CD4-positive, alpha-beta T cell (primary cell): ENCODE measurements around the gene GRID2. TPM values are rescaled to one million over a fixed set of nuclear protein-coding genes. Genes with fewer than 3 reads are reported as not detected.

Experiments used
- ATAC-seq: fragments of 200-7000 bp; cut with Tn5 transposase; one replicate; pipeline ENCODE4 v1.10.0; 2022; ENCODE audit warnings: mild to moderate bottlenecking; ENCODE audit not compliant: poor library complexity
- CTCF ChIA-PET: fragments of 350-600 bp; sonication (Branson Sonifier 250); formaldehyde crosslinking; loops from one replicate; lab custom pipeline; 2021; ENCODE audit warnings: antibody characterized with exemption, inconsistent platforms; lab: Charles Lee
- POLR2A ChIA-PET: fragments of 350-600 bp; sonication (Branson Sonifier 250); formaldehyde crosslinking; loops from one replicate; lab custom pipeline; 2021; ENCODE audit warnings: antibody characterized with exemption, inconsistent platforms; lab: Charles Lee
- DNase-seq, 14 experiments: peaks; one replicate each; pipeline ENCODE4 v3.0.0-alpha.2; 2013 to 2020; ENCODE audit warnings: mixed read lengths in 2 of 14
- H3K27ac ChIP-seq, 2 donors: one replicate each; pipeline versions ENCODE4 v1.5.1 to v1.7.0; 2013; ENCODE audit warnings: low read length in 2 of 2, low read depth in 1 of 2, mild to moderate bottlenecking in 1 of 2
- H3K27me3 ChIP-seq, 2 experiments: 1 replicate in 1 of 2; 2 replicates in 1 of 2; pipeline versions ENCODE4 v1.6.1 to v1.7.0; 2013; ENCODE audit warnings: low read length in 2 of 2, control low read depth in 1 of 2, mild to moderate bottlenecking in 1 of 2, moderate library complexity in 1 of 2; ENCODE audit not compliant: insufficient read depth in 2 of 2, control insufficient read depth in 1 of 2
- H3K36me3 ChIP-seq: one replicate; pipeline ENCODE4 v1.6.1; 2013; ENCODE audit warnings: low read length, control low read depth; ENCODE audit not compliant: insufficient read depth
- H3K4me1 ChIP-seq: one replicate; pipeline ENCODE4 v1.6.1; 2013; ENCODE audit warnings: low read length, control low read depth; ENCODE audit not compliant: insufficient read depth
- H3K4me3 ChIP-seq: one replicate; pipeline ENCODE4 v1.5.1; 2013; ENCODE audit warnings: mild to moderate bottlenecking, low read length, moderate library complexity
- H3K9me3 ChIP-seq, 2 experiments: 1 replicate in 1 of 2; 2 replicates in 1 of 2; pipeline versions ENCODE4 v1.6.1 to v1.7.0; 2013; ENCODE audit warnings: low read length in 2 of 2, mild to moderate bottlenecking in 2 of 2, control low read depth in 1 of 2, moderate library complexity in 1 of 2; ENCODE audit not compliant: control insufficient read depth in 1 of 2, insufficient read depth in 1 of 2
- H3K27ac Mint-ChIP-seq: one replicate; pipeline ENCODE4 v1.8.0; 2020; ENCODE audit warnings: mixed read lengths
- H3K27me3 Mint-ChIP-seq: one replicate; pipeline ENCODE4 v1.8.0; 2021; ENCODE audit warnings: mixed read lengths
- H3K36me3 Mint-ChIP-seq: one replicate; pipeline ENCODE4 v1.8.0; 2021; ENCODE audit warnings: low read depth, mixed read lengths
- H3K4me1 Mint-ChIP-seq: one replicate; pipeline ENCODE4 v1.8.0; 2021; ENCODE audit warnings: low read depth, mixed read lengths
- H3K4me3 Mint-ChIP-seq: one replicate; pipeline ENCODE4 v1.8.0; 2020; ENCODE audit warnings: mild to moderate bottlenecking, mixed read lengths
- H3K9me3 Mint-ChIP-seq: one replicate; pipeline ENCODE4 v1.8.0; 2020; ENCODE audit warnings: mixed read lengths
- CTCF ChIP-seq: fragments of 200-600 bp; IDR thresholded peaks from one replicate; pipeline ENCODE4 v1.8.0; 2022; ENCODE audit warnings: antibody characterized with exemption, mild to moderate bottlenecking
- intact Hi-C, 2 experiments: fragments of 100-400 bp; cut with DNase I in 1 of 2; cut with micrococcal nuclease in 1 of 2; formaldehyde crosslinking; loops; one replicate each; pipeline versions ENCODE4 v1.15.1 to v1.9.0; 2023 to 2025; cut with DNase I, micrococcal nuclease
- total RNA-seq, 174 experiments: library from RNA in 2 of 174; stranded (reverse) in 2 of 174; gene quantifications; one replicate each; pipeline ENCODE4 v1.2.3 and lab custom pipeline; 2021 to 2026

The GRID2 gene
- total RNA-seq, 2 experiments from 2014 or later: not detected

GRCh38 chr4:93648258-93648657 is 1344.5 kb downstream of the GRID2 start:
- Mint-ChIP-seq H3K27ac (no peak overlapping the region), H3K4me1 (no peaks in the 10 kb centered on the region), H3K36me3 (no peaks in the 10 kb centered on the region), H3K4me3 (no peak overlapping the region), H3K9me3 (peaks cover 2% of the 10 kb centered on the region), H3K27me3 (no peaks in the 10 kb centered on the region)
- TF ChIP-seq CTCF: no peak
- H3K27ac ChIP-seq: no peak overlapping the region
- intact Hi-C loops: no loop called here
- H3K4me1 ChIP-seq: no peaks in the 10 kb centered on the region
- ChIA-PET CTCF (no interaction called here), POLR2A (no interaction called here)
- no peaks in the 10 kb centered on the region for H3K9me3 ChIP-seq
- ATAC-seq (no peak), DNase-seq (no peak)
- no peak overlapping the region for H3K4me3 ChIP-seq
- no peaks in the 10 kb centered on the region for H3K36me3 ChIP-seq
- no peaks in the 10 kb centered on the region for H3K27me3 ChIP-seq

GRCh38 chr4:93649828-93650227 is 1346.1 kb downstream of the GRID2 start:
- H3K27me3 Mint-ChIP-seq: no peaks in the 10 kb centered on the region
- ChIA-PET CTCF (no interaction called here), POLR2A (no interaction called here)
- no peak for TF ChIP-seq CTCF
- no peak overlapping the region for H3K27ac ChIP-seq
- no peaks in the 10 kb centered on the region for H3K4me1 ChIP-seq
- ATAC-seq: no peak
- no peaks in the 10 kb centered on the region for H3K9me3 ChIP-seq
- no peaks in the 10 kb centered on the region for H3K4me1 Mint-ChIP-seq
- no peaks in the 10 kb centered on the region for H3K27me3 ChIP-seq
- no peaks in the 10 kb centered on the region for H3K36me3 Mint-ChIP-seq
- no peak overlapping the region for H3K4me3 ChIP-seq
- H3K27ac Mint-ChIP-seq: no peak overlapping the region
- peaks cover 2% of the 10 kb centered on the region for H3K9me3 Mint-ChIP-seq
- no peaks in the 10 kb centered on the region for H3K36me3 ChIP-seq
- H3K4me3 Mint-ChIP-seq: no peak overlapping the region
- DNase-seq: no peak
- intact Hi-C loops: no loop called here

- Mint-ChIP-seq H3K4me1 (no peaks in the 10 kb centered on the region), H3K4me3 (no peak overlapping the region), H3K27ac (no peak overlapping the region), H3K9me3 (no peaks in the 10 kb centered on the region), H3K27me3 (no peaks in the 10 kb centered on the region), H3K36me3 (no peaks in the 10 kb centered on the region)
- intact Hi-C loops: no loop called here
- ATAC-seq: no peak
- CTCF ChIA-PET: no interaction called here
- no peak for DNase-seq
- H3K27me3 ChIP-seq: no peaks in the 10 kb centered on the region
- H3K36me3 ChIP-seq: no peaks in the 10 kb centered on the region
- no peak for TF ChIP-seq CTCF
- no peaks in the 10 kb centered on the region for H3K4me1 ChIP-seq
- no peak overlapping the region for H3K27ac ChIP-seq
- no peak overlapping the region for H3K4me3 ChIP-seq
- H3K9me3 ChIP-seq: no peaks in the 10 kb centered on the region
- POLR2A ChIA-PET: no interaction called here
Observed at GRCh38 chr4:93654211-93654610, 1350.4 kb downstream of the GRID2 start.
